GF-D8 (cell line): Measurements from ENCODE around the gene PAAF1.

ENCODE experiments used
- DNase-seq: peaks from one replicate; lab custom pipeline; 2025; lab: John Stamatoyannopoulos, UW

Gene PAAF1

GRCh38 chr11:73972620-73973449, 96.0 kb downstream of the PAAF1 start:
- no peak for DNase-seq

DNA sequence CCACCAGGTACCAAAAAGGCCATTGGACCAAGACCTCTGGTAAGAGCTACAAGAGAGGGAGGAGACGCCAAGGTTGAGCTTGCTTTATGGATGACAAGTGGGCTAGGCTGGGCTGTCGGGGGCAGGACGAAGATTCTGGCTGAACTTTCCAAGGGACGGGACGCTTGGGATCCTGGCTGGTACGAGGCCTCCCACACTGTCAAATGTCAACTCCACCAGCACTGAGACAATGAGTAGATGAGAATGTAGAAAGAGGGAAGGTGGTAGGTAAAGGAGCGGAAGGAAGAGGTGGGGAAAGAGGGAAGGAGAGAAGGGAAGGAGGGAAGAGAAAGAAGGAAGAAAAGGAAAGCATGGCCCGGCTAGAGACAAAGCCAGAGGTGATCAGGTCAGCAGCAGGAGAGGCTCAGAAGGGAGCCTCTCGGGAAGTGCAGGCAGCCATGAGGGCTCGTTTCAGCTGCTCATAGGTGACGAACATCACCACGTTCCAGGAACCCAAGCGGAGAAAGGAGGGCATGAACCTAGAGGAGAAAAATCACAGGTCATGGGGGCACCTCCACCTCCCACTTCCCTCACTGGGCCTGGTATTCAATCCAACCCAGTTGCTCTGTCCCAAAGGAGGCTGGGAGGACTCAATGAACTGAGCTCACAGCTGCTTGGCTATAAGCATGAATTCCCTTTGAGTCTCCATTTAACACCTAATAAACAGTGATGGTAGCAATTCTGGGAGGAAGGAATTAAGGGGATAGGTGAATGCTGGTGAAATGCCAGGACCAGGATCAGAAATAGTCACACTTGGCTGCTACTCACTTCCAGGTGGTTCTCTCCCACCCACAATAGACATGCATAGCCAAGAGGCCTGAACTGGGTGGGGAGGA, 98.0 kb downstream of the PAAF1 start:
- no peak for DNase-seq

DNA sequence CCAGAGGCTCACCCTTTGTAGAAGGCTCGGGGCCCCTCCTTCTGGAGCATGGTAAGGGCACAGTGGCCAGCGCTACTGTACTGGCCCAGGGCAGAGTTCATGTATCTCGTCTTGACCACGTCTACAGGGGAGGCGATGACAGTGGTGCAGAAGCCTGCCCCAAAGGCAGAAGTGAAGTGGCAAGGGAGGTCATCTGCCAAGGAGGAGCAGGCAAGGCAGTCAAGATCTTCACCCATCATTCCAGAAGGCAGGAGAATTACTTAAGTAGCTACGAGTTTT, 98.6 kb downstream of the PAAF1 start:
- DNase-seq, result no peak

DNA sequence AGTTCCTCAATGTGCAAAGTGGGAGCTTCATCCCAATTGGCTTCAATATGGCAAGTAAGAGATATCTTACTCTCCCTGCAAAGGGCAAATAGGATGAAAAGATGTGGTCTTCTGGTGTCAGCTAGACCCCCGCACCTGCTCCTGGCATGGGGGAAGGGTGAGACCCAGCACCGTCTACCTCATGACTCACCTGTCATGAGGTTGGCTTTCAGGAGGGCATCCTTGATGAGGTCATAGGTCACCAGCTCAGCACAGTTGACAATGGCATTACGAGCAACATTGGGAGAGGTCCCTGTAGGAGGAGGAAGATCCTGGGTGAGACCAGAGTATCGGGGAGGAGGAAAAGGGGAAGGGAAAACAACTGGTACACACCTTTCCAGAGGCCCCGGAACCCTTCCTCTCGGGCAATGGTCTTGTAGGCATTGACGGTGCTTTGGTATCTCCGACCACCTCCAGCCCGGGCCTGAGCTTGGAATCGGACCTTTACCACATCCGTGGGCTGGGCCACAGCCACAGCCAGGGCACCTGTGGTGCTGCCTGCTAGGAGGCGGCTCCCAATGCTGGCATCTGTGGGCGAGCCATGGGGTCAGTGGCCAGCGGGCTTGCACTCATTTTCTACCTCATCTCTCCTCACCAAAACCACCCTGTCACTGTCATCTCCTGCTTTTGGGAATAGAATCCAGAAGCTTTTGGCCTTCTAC, 99.8 kb downstream of the PAAF1 start:
- no peak for DNase-seq

DNA sequence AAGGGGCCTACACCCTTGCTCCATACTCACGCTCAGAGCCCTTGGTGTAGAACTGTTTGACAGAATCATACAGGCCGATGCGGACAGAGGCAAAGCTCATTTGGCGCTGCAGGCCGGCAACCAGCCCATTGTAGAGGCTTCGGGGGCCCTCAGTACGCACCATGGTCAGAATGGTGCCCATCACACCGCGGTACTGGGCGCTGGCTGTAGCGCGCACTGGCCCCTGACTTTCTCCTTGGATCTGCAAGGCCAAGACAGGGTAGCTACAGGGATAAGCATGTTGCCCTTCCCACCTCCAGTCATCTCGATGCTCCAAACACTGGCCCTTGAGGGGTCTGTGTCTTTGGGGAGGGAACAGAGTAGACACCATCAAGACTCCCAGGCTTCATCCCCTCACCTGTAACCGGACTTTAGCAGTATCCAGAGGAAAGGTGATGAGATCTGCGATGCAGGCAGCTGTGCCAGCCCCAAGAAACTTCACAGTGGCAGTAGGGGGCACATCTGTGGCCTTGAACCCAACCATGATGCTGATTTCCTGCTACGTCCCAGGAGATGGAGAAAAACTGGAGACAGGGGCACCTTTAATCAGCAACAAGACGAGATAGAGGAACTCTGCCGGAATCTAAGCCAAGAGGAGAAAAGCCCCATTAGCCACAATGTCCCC, 101.2 kb downstream of the PAAF1 start:
- no peak for DNase-seq

GRCh38 chr11:73978576-73979086, 101.8 kb downstream of the PAAF1 start:
- no peak for DNase-seq

DNA sequence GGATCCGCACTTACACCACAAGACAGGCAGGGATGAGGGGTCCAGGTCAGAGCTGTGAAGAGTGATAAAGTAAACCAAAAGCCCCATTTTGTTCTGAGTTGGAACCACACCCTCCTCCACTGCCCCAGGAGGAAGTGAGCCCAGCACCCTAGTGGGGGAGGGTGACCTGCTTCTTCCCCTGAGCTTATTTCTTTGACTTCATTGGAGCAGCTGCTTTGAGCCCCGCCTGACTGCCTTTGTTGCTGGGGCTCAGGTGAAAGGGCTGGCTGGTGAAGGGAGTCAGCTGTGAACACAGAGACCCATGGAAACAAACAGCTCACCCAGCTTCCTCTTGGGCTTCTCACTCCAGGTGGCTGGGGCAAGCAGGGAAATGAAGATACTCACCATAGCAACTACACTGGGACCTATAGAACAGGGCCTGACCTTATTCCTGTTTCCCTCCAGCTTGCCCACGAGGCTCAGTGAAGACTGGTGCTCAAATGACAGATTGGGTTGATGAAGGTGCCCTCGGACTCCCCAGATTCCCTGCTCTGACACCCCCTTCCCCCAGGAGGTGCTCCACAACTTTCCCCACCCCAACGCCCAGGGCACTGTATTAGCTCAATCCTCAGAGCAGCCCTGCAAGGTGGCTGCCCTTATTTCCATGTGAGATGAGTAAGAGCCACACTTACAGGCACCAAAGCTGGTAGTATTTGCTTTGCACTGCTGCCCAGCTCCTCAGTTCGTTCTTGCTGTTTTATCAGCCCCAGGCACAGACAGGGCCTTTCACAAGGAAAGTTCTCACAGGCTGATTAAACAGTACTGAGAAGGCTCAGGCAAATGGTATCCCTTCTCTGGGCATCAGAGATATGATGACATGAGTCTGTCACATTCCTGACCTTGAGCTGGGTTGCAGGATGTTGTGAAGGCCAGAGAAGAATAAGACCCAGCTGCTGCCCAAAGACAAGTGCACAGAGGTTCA, 103.5 kb downstream of the PAAF1 start:
- DNase-seq, result peak; percentile 53
